MM.1S (cell line): Measurements from ENCODE around the gene IFIT1.
"Not testable (repeated sequence)": the region's sequence is repeated elsewhere in the genome, so short reads cannot be mapped to it uniquely, and the experiment has no call there.

Experiments
- DNase-seq: peaks from one replicate; pipeline ENCODE4 v3.0.0-alpha.2; 2015
- H2AFZ ChIP-seq: fragments of 300-600 bp; sonication (generic); 2 replicates; pipeline ENCODE4 v1.6.0; 2016; ENCODE audit warnings: antibody characterized with exemption, low read length
- H3F3A ChIP-seq: fragments of 300-600 bp; sonication (generic); 2 replicates; pipeline ENCODE4 v1.6.1; 2016; ENCODE audit warnings: mild to moderate bottlenecking, antibody characterized with exemption, low read length, moderate library complexity, mixed read lengths; ENCODE audit not compliant: insufficient read depth
- H3K27ac ChIP-seq: fragments of 300-600 bp; sonication (generic); 2 replicates; pipeline ENCODE4 v1.5.1; 2016; ENCODE audit warnings: mild to moderate bottlenecking, low read length
- H3K27me3 ChIP-seq: fragments of 300-600 bp; sonication (generic); replicated peaks from 2 replicates; pipeline ENCODE4 v1.6.0; 2016; ENCODE audit warnings: low read length; ENCODE audit not compliant: insufficient read depth
- H3K36me3 ChIP-seq: fragments of 300-600 bp; sonication (generic); replicated peaks from 2 replicates; pipeline ENCODE4 v1.6.1; 2016; ENCODE audit warnings: mild to moderate bottlenecking, low read length, mixed read lengths; ENCODE audit not compliant: insufficient read depth
- H3K4me1 ChIP-seq: fragments of 300-600 bp; sonication (generic); 2 replicates; pipeline ENCODE4 v1.6.1; 2016; ENCODE audit warnings: low read length, mixed read lengths
- H3K4me2 ChIP-seq: fragments of 300-600 bp; sonication (generic); 2 replicates; pipeline ENCODE4 v1.6.0; 2016; ENCODE audit warnings: low read depth, low read length
- H3K4me3 ChIP-seq: fragments of 300-600 bp; sonication (generic); 2 replicates; pipeline ENCODE4 v1.5.1; 2016; ENCODE audit warnings: low read length, mixed read lengths
- H3K79me2 ChIP-seq: fragments of 300-600 bp; sonication (generic); 2 replicates; pipeline ENCODE4 v1.6.1; 2016; ENCODE audit warnings: mixed run types, low read length, mixed read lengths
- H3K9ac ChIP-seq: fragments of 300-600 bp; sonication (generic); 2 replicates; pipeline ENCODE4 v1.6.1; 2016; ENCODE audit warnings: low read length, mixed read lengths
- H3K9me2 ChIP-seq: fragments of 300-600 bp; sonication (generic); replicated peaks from 2 replicates; pipeline ENCODE4 v1.6.1; 2016; ENCODE audit warnings: mild to moderate bottlenecking, low read length, mixed read lengths; ENCODE audit not compliant: insufficient read depth
- H3K9me3 ChIP-seq: fragments of 300-600 bp; sonication (generic); replicated peaks from 2 replicates; pipeline ENCODE4 v1.6.1; 2016; ENCODE audit warnings: mild to moderate bottlenecking, low read length, mixed read lengths; ENCODE audit not compliant: insufficient read depth
- H4K20me1 ChIP-seq: fragments of 300-600 bp; sonication (generic); 2 replicates; pipeline ENCODE4 v1.6.1; 2016; ENCODE audit warnings: mild to moderate bottlenecking, low read length, moderate library complexity, mixed read lengths; ENCODE audit not compliant: insufficient read depth
- CTCF ChIP-seq: fragments of 300-600 bp; sonication (generic); IDR thresholded peaks from 2 replicates; pipeline ENCODE4 v1.5.1; 2016; ENCODE audit warnings: antibody characterized with exemption, low read length, mixed read lengths
- EZH2 ChIP-seq: fragments of 300-600 bp; sonication (generic); optimal IDR thresholded peaks from 2 replicates; pipeline ENCODE3; 2017; ENCODE audit warnings: low read depth, mild to moderate bottlenecking, antibody characterized with exemption, low read length, mixed read lengths
- EZH2phosphoT487 ChIP-seq: fragments of 300-600 bp; sonication (generic); IDR thresholded peaks from 2 replicates; pipeline ENCODE4 v1.6.1; 2018; ENCODE audit warnings: antibody characterized with exemption, low read length

Gene IFIT1

GRCh38 chr10:89411135-89411534 is 18.7 kb downstream of the IFIT1 start:
- H3K27me3 ChIP-seq, H3F3A ChIP-seq, H3K4me1 ChIP-seq, H3K27ac ChIP-seq, H4K20me1 ChIP-seq, DNase-seq, H3K9me2 ChIP-seq, H2AFZ ChIP-seq, H3K36me3 ChIP-seq, H3K9ac ChIP-seq, H3K9me3 ChIP-seq, H3K4me3 ChIP-seq, H3K4me2 ChIP-seq: not testable (repeated sequence)
- H3K79me2 ChIP-seq, result peaks cover 17% of the 10 kb centered on the region

- H2AFZ ChIP-seq, H3K27ac ChIP-seq, H4K20me1 ChIP-seq, DNase-seq, H3K27me3 ChIP-seq, H3K4me1 ChIP-seq, H3K9me2 ChIP-seq, H3K9me3 ChIP-seq, H3F3A ChIP-seq, H3K9ac ChIP-seq, H3K36me3 ChIP-seq, H3K4me2 ChIP-seq, H3K4me3 ChIP-seq: not testable (repeated sequence)
- H3K79me2 ChIP-seq, result peaks cover 24% of the 10 kb centered on the region
Observed at GRCh38 chr10:89412276-89412675, 19.9 kb downstream of the IFIT1 start.

- no peaks in the 10 kb centered on the region for H3K9me2 ChIP-seq
- no peak overlapping the region for H3K27ac ChIP-seq
- no peak overlapping the region for H2AFZ ChIP-seq
- peak overlapping the region; percentile 92 for H3K4me3 ChIP-seq
- peaks cover 30% of the 10 kb centered on the region for H3K79me2 ChIP-seq
- H3K4me2 ChIP-seq, result peak overlapping the region; percentile 67
- no peaks in the 10 kb centered on the region for H3K27me3 ChIP-seq
- no peak overlapping the region for H3K9ac ChIP-seq
- no peaks in the 10 kb centered on the region for H3K9me3 ChIP-seq
- H3F3A ChIP-seq, result peaks cover 8% of the 10 kb centered on the region
- H3K36me3 ChIP-seq, result no peaks in the 10 kb centered on the region
- no peak for DNase-seq
- no peaks in the 10 kb centered on the region for H4K20me1 ChIP-seq
- H3K4me1 ChIP-seq, result peaks cover 4% of the 10 kb centered on the region; the same call in 1 of the 2 replicates
- TF ChIP-seq CTCF, result no peak
- TF ChIP-seq EZH2, result no peak
- no peak for TF ChIP-seq EZH2phosphoT487
Observed at GRCh38 chr10:89413398-89413912, 21.0 kb downstream of the IFIT1 start.

GRCh38 chr10:89414146-89414878 is 21.9 kb downstream of the IFIT1 start, which contains the start of gene IFIT5:
IFIT5 (plus strand) TSS chr10:89414568; CDS start chr10:89414799, 231 bp downstream.
- Histone ChIP-seq H3K4me2 (peak within 1 kb of the TSS; percentile 67), H3K4me3 (peak within 1 kb of the TSS; percentile 92), H3K79me2 (peaks cover 33% of the 10 kb centered on the region), H3K4me1 (peaks cover 4% of the 10 kb centered on the region; the same call in 1 of the 2 replicates), H4K20me1 (no peaks in the 10 kb centered on the region), H3K27me3 (no peaks in the 10 kb centered on the region), H2AFZ (peak within 1 kb of the TSS; percentile 84), H3K9me3 (no peaks in the 10 kb centered on the region), H3K9me2 (no peaks in the 10 kb centered on the region), H3K27ac (peak within 1 kb of the TSS; percentile 75; the same call in 1 of the 2 replicates), H3K36me3 (no peaks in the 10 kb centered on the region), H3F3A (peaks cover 8% of the 10 kb centered on the region), H3K9ac (peak within 1 kb of the TSS; percentile 73)
- peak; percentile 97 for DNase-seq
- TF ChIP-seq CTCF (no peak), EZH2phosphoT487 (no peak), EZH2 (no peak)
